ENCODE measurements around the gene COX7C. TPM values are rescaled to one million over a fixed set of nuclear protein-coding genes. Genes with fewer than 3 reads are reported as not detected.
"Not testable (repeated sequence)": the region's sequence is repeated elsewhere in the genome, so short reads cannot be mapped to it uniquely, and the experiment has no call there.

Gene COX7C
- total RNA-seq, 2 donors from 2014 or later, result 1,509 to 1,557 TPM

DNA sequence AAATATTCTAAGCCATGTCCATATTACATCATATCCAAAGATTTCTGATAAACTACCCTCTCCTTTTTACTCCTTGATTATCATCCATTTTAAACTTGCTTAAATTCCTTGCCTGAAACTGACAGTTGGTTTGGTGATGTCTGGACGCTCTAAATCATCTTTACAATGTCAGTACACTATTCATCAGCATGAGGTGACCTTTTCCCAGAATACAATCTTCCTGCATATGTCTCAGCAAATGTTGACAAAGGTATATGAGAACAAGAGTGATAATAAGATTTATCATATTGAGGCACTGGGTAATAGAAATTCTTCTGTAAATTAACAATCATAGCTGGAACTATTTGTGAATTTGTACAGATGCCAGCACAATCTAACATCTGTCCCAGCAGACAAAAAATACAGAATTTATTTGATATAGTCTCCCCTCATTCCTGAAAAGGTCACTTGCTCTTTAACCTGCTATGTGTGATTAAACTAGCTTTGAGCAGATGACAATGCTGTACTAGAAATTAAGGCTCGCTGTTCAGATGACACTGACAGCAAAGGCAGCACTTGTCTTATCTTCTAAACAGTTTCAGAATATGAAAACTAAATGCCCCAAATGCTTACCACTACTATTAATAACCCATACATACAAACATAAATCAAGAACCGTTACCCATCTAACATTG lies 32.2 kb downstream of the COX7C start:
- ATAC-seq (no peak), DNase-seq (no peak)
- intact Hi-C loops (cut with DNase I), result no loop called here

DNA sequence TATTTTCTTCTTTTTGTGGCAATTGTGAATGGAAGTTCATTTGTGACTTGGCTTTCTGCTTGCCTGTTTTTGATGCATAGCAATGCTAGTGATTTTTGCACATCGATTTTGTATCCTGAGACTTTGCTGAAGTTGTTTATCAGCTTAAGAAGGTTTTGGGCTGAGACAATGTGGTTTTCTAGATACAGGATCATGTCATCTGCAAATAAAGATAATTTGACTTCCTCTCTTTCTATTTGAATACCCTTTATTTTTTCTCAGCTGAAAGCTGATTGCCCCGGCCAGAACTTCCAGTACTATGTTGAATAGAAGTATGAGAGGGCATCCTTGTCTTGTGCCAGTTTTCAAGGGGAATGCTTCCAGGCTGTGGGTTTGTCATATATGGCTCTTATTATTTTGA lies 43.0 kb downstream of the COX7C start:
- ATAC-seq; intact Hi-C loops (cut with DNase I); DNase-seq: not testable (repeated sequence)

DNA sequence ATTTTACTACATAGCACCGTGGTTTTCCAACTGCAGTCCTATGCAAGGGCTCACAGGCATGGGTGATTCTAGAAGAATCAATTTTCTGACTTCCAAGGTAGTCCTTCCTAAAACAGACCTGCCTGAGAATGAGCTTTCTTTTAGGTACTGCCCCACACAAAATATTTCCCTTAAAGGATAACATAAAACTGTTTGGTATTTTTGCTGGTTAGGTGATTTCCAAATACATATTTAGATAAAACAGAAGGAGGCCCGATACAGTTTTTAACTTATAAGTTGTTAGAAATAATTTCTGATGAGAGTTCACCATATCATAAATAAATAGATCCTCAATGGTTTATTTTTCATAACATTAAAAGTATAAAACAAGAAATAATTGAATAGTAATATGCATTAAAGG lies 46.4 kb downstream of the COX7C start:
- intact Hi-C loops (cut with DNase I), result no loop called here
- no peak for ATAC-seq
- no peak for DNase-seq

DNA sequence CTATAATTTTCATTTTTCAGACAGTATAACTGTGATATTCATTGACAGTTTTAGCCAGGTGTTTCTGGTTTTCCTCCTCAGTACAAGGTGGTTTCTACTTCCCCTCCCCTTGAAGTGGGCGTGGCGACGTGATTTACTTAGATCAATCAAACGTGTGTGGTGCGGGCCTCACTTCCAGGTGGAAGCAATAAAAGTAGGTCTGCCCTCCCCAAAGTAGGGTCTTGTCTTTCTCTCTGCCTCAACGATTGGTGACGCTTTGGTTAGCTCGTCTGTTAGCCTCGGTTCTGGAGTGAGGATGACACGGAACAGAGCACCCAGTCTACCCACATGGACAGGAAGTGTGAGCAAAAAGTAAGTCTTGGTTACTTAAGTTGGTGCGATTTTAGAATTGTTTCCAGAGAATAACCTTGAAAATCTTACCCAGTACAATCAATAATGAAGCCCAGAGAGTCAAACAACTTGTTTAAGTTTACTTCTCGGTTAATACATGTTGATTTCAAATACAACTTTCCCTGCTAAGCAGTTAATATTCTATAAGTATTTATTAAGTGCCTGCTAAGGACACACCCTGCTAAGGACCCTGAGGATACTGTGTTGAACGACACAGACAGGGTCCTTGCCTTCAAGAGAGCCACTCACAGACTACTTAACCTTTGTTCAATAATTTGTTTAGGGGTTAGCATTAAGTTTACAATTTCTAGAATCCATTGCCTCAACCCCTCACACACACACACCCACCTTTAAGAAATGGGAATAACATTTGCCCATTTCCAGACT lies 48.4 kb downstream of the COX7C start:
- intact Hi-C loops (cut with DNase I), result no loop called here
- DNase-seq (no peak), ATAC-seq (no peak)

DNA sequence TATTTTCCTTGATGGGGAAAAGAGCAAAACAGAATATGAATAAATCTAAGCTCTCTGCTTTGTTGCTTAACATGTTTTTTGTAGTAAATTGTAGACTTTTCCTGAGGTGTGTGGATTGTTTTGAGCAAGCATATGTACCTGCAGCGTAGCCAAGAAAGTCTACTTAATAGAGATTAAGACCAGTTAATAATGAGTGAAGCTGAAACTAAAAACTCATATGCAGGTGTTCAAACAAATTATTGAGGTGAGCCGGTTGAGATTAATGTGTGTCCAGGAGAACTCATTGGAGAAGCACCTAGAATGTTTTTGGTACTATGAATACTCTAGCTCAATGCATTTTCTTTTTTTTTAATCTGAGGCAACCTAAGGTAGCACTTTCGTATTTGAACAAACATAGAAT lies 49.2 kb downstream of the COX7C start:
- ATAC-seq (no peak), DNase-seq (no peak)
- intact Hi-C loops (cut with DNase I), result no loop called here
